ENCODE data around the gene ARHGAP4.
A peak's percentile ranks its signal among the peaks of the same experiment; 100 is the strongest.

The ARHGAP4 gene

GRCh38 chrX:153937056-153937455, 11.0 kb upstream of the ARHGAP4 start:
- no peak for TF ChIP-seq CTCF (IDR thresholded peaks at IDR 0.05; ENCODE audit: low read depth, low read length)
- no peak for DNase-seq (ENCODE audit: low read depth in 2 of 2)
- H3K4me3 ChIP-seq (replicated peaks in 1 of 2; ENCODE audit: low read depth in 2 of 2, low read length in 2 of 2): no peak overlapping the region

- TF ChIP-seq CTCF (IDR thresholded peaks at IDR 0.05; ENCODE audit: low read depth, low read length): no peak
- peak overlapping the region; percentile 38 to 40 for H3K4me3 ChIP-seq (replicated peaks in 1 of 2; ENCODE audit: low read depth in 2 of 2, low read length in 2 of 2)
- no peak for DNase-seq (ENCODE audit: low read depth in 2 of 2)
Observed at GRCh38 chrX:153935326-153935851, 9.3 kb upstream of the ARHGAP4 start.

GRCh38 chrX:153934762-153935325, 8.8 kb upstream of the ARHGAP4 start, which contains the start of gene NAA10:
NAA10 (minus strand) TSS chrX:153935037; CDS start chrX:153934904, 133 bp downstream.
- peak within 1 kb of the TSS; percentile 75 to 79 for H3K4me3 ChIP-seq (replicated peaks in 1 of 2; ENCODE audit: low read depth in 2 of 2, low read length in 2 of 2)
- no peak for TF ChIP-seq CTCF (IDR thresholded peaks at IDR 0.05; ENCODE audit: low read depth, low read length)
- DNase-seq (ENCODE audit: low read depth in 2 of 2): peak; percentile 52 to 73

- DNase-seq (ENCODE audit: low read depth in 2 of 2): no peak
- peak overlapping the region; percentile 75 to 79 for H3K4me3 ChIP-seq (replicated peaks in 1 of 2; ENCODE audit: low read depth in 2 of 2, low read length in 2 of 2)
- TF ChIP-seq CTCF (IDR thresholded peaks at IDR 0.05; ENCODE audit: low read depth, low read length): no peak
Observed at GRCh38 chrX:153934148-153934761, 8.2 kb upstream of the ARHGAP4 start.

GRCh38 chrX:153933748-153934147, 7.7 kb upstream of the ARHGAP4 start:
- H3K4me3 ChIP-seq (replicated peaks in 1 of 2; ENCODE audit: low read depth in 2 of 2, low read length in 2 of 2): peak overlapping the region; percentile 75 to 79
- TF ChIP-seq CTCF (IDR thresholded peaks at IDR 0.05; ENCODE audit: low read depth, low read length): no peak
- DNase-seq (ENCODE audit: low read depth in 2 of 2): peak; percentile 26 to 58

GRCh38 chrX:153932220-153932915, 6.3 kb upstream of the ARHGAP4 start:
- DNase-seq (ENCODE audit: low read depth in 2 of 2): no peak
- TF ChIP-seq CTCF (IDR thresholded peaks at IDR 0.05; ENCODE audit: low read depth, low read length): no peak
- H3K4me3 ChIP-seq (replicated peaks in 1 of 2; ENCODE audit: low read depth in 2 of 2, low read length in 2 of 2): no peak overlapping the region
